Ishikawa (cell line): Measurements from ENCODE around the gene EZH2.

Experiments
- CEBPB ChIP-seq: IDR thresholded peaks from 2 replicates; pipeline ENCODE4 v1.6.1; 2012
- CREB1 ChIP-seq: IDR thresholded peaks from 2 replicates; pipeline ENCODE4 v1.6.1; 2012; ENCODE audit warnings: low read depth
- EGR1 ChIP-seq: IDR thresholded peaks from 2 replicates; pipeline ENCODE4 v1.6.1; 2012
- EP300 ChIP-seq: IDR thresholded peaks from 2 replicates; pipeline ENCODE4 v1.6.1; 2012; ENCODE audit warnings: borderline replicate concordance
- FOXM1 ChIP-seq: IDR thresholded peaks from 2 replicates; pipeline ENCODE4 v1.6.1; 2012; ENCODE audit warnings: low read depth, borderline replicate concordance
- NFIC ChIP-seq: IDR thresholded peaks from 2 replicates; pipeline ENCODE4 v1.6.1; 2012
- RAD21 ChIP-seq: IDR thresholded peaks from 2 replicates; pipeline ENCODE4 v1.6.1; 2012; ENCODE audit warnings: low read depth
- TAF1 ChIP-seq: IDR thresholded peaks from 2 replicates; pipeline ENCODE4 v1.6.1; 2012; ENCODE audit warnings: low read depth, mild to moderate bottlenecking
- TCF12 ChIP-seq: IDR thresholded peaks from 2 replicates; pipeline ENCODE4 v1.6.1; 2012; ENCODE audit warnings: low read depth
- TEAD4 ChIP-seq: IDR thresholded peaks from 2 replicates; pipeline ENCODE4 v1.6.1; 2012
- YY1 ChIP-seq: IDR thresholded peaks from 2 replicates; pipeline ENCODE4 v1.6.1; 2012; ENCODE audit warnings: low read depth
- ZBTB7A ChIP-seq: IDR thresholded peaks from 2 replicates; pipeline ENCODE4 v1.6.1; 2012; ENCODE audit warnings: low read depth
- TF ChIP-seq, protein P1 (sequence below): IDR thresholded peaks from 2 replicates; pipeline ENCODE4 v1.6.1; 2012
- TF ChIP-seq, protein P2 (sequence below): IDR thresholded peaks from 2 replicates; pipeline ENCODE4 v1.6.1; 2012
- TF ChIP-seq, protein P3 (sequence below): IDR thresholded peaks from 2 replicates; pipeline ENCODE4 v1.6.1; 2012; ENCODE audit warnings: low read depth, mild to moderate bottlenecking

The EZH2 gene

DNA sequence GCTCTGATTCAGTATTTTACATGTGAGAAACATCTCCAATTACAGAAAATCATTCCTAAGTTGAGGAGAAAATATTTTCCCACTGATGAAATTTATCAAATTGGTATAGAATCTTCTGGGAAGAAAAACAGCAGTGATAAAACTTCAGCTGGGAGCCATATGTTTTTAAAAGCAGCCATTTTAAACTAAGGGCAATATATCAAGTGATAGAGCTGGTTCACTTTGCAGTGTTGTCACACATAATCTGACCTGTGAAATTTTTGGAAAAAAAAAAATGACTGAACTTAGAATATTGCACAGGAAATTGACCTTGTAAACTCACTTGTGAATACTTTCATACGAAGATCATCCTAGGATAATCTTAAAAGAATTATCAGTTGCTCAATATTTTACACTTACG lies 10.5 kb upstream of the EZH2 start:
- TF ChIP-seq TCF12 (no peak), RAD21 (no peak), CEBPB (no peak), TAF1 (no peak), TEAD4 (no peak)

DNA sequence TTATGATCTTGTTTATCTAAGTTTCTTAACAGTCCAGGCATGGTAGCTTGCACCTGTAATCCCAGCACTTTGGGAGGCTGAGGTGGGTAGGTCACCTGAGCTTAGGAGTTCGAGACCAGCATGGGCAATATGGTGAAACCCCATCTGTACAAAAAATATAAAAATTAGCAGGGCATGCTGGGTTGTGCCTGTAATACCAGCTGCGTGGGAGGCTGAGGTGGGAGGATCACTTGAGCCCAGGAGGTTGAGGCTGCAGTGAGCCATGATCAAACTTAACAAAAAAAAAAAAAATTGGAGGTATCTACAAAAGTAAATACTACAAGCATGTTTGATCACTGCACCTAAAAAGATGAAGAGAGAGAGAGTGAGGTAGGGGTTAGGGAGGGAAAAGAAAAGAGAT lies 9.0 kb upstream of the EZH2 start:
- TF ChIP-seq TAF1 (no peak), EP300 (no peak), EGR1 (no peak), YY1 (no peak), TCF12 (no peak), ZBTB7A (no peak), TEAD4 (no peak), RAD21 (no peak), CREB1 (no peak), NFIC (no peak), FOXM1 (no peak), CEBPB (no peak)
- TF ChIP-seq, protein P1, sequence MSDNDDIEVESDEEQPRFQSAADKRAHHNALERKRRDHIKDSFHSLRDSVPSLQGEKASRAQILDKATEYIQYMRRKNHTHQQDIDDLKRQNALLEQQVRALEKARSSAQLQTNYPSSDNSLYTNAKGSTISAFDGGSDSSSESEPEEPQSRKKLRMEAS: no peak
- TF ChIP-seq, protein P2, sequence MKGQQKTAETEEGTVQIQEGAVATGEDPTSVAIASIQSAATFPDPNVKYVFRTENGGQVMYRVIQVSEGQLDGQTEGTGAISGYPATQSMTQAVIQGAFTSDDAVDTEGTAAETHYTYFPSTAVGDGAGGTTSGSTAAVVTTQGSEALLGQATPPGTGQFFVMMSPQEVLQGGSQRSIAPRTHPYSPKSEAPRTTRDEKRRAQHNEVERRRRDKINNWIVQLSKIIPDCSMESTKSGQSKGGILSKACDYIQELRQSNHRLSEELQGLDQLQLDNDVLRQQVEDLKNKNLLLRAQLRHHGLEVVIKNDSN: no peak
- TF ChIP-seq, protein P3, sequence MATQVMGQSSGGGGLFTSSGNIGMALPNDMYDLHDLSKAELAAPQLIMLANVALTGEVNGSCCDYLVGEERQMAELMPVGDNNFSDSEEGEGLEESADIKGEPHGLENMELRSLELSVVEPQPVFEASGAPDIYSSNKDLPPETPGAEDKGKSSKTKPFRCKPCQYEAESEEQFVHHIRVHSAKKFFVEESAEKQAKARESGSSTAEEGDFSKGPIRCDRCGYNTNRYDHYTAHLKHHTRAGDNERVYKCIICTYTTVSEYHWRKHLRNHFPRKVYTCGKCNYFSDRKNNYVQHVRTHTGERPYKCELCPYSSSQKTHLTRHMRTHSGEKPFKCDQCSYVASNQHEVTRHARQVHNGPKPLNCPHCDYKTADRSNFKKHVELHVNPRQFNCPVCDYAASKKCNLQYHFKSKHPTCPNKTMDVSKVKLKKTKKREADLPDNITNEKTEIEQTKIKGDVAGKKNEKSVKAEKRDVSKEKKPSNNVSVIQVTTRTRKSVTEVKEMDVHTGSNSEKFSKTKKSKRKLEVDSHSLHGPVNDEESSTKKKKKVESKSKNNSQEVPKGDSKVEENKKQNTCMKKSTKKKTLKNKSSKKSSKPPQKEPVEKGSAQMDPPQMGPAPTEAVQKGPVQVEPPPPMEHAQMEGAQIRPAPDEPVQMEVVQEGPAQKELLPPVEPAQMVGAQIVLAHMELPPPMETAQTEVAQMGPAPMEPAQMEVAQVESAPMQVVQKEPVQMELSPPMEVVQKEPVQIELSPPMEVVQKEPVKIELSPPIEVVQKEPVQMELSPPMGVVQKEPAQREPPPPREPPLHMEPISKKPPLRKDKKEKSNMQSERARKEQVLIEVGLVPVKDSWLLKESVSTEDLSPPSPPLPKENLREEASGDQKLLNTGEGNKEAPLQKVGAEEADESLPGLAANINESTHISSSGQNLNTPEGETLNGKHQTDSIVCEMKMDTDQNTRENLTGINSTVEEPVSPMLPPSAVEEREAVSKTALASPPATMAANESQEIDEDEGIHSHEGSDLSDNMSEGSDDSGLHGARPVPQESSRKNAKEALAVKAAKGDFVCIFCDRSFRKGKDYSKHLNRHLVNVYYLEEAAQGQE: no peak

DNA sequence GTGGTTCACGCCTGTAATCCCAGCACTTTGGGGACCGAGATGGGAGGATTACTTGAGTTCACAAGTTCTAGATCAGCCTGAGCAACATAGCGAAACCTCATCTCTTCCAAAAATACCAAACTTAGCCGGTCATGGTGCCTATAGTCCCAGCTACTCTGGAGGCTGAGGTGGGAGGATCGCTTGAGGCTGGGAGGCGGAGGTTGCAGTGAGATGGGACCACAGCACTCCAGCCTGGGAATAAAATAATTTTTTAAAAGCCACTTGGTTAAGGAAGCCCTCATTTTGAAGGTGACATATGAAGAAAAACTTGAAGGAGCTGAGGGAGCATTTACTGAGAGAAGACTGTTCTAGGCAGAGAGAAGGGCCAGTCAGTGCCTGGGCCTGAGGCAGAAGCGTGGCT lies 4.2 kb upstream of the EZH2 start:
- TF ChIP-seq TCF12: no peak
- no peak for TF ChIP-seq EP300
- TF ChIP-seq, protein P3: no peak
- no peak for TF ChIP-seq TAF1
- no peak for TF ChIP-seq ZBTB7A
- TF ChIP-seq CREB1: no peak
- TF ChIP-seq YY1: no peak
- TF ChIP-seq RAD21: no peak
- TF ChIP-seq, protein P1: no peak
- TF ChIP-seq NFIC: no peak
- TF ChIP-seq, protein P2: no peak
- TF ChIP-seq CEBPB: no peak
- no peak for TF ChIP-seq EGR1
- TF ChIP-seq FOXM1: no peak
- TF ChIP-seq TEAD4: no peak

DNA sequence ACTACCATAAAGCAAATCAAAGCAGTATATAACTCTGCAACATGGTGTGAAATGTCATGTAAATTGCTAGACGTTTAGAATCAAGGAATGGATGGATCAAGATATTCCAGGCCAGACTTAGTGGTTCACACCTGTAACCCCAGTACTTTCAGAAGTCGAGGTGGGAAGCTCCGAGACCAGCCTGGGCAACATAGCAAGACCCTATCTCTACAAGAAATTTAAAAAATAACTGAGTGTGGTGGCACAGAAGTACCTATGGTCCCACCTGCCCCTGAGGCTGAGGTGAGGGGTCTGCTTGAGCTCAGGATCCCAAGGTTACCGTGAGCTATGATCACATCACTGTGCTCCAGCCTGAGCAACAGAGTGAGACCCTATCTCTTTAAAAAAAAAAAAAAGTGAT lies 2.8 kb upstream of the EZH2 start:
- TF ChIP-seq, protein P2: no peak
- TF ChIP-seq NFIC: no peak
- no peak for TF ChIP-seq TAF1
- TF ChIP-seq, protein P3: no peak
- no peak for TF ChIP-seq TEAD4
- no peak for TF ChIP-seq RAD21
- no peak for TF ChIP-seq TCF12
- TF ChIP-seq EP300: no peak
- TF ChIP-seq EGR1: no peak
- TF ChIP-seq ZBTB7A: no peak
- TF ChIP-seq, protein P1: no peak
- no peak for TF ChIP-seq CEBPB
- TF ChIP-seq YY1: no peak
- TF ChIP-seq FOXM1: no peak
